Measurements from ENCODE around the gene ZNF496. TPM values are rescaled to one million over a fixed set of nuclear protein-coding genes. Genes with fewer than 3 reads are reported as not detected.

The ZNF496 gene
- total and polyA plus RNA-seq, 4 donors: 8.2 to 43.4 (median 15.6) TPM

- no peaks in the 10 kb centered on the region for H3K36me3 ChIP-seq (ENCODE audit: control insufficient read depth in 4 of 4, insufficient read depth in 4 of 4, low read length in 4 of 4)
- no peak overlapping the region for H3K9ac ChIP-seq (ENCODE audit: insufficient read depth in 1 of 2, low read length in 2 of 2)
- H3K4me3 ChIP-seq: no peak overlapping the region
- DNase-seq: no peak
- peaks cover 0 to 3% (median 0%) of the 10 kb centered on the region in 4 donors for H3K9me3 ChIP-seq (ENCODE audit: control insufficient read depth in 4 of 4, insufficient read depth in 3 of 4, low read length in 3 of 4)
- no peaks in the 10 kb centered on the region for H3K27me3 ChIP-seq (ENCODE audit: control insufficient read depth in 3 of 3, insufficient read depth in 3 of 3, low read length in 2 of 3)
- no peak for ATAC-seq (ENCODE audit: insufficient read depth, low FRiP score)
- no peak overlapping the region for H3K27ac ChIP-seq (ENCODE audit: low read depth in 1 of 2, low read length in 1 of 2)
- WGBS, 2 donors: 94 to 95% methylated on average over 6 of the region's 6 CpGs
- TF ChIP-seq CTCF (IDR thresholded peaks at IDR 0.05; ENCODE audit: control extremely low read depth, extremely low read depth): no peak
- H3K4me1 ChIP-seq (ENCODE audit: control insufficient read depth in 5 of 5, insufficient read depth in 5 of 5, low read length in 5 of 5): peaks cover 0 to 17% (median 0%) of the 10 kb centered on the region in 5 donors
Observed at GRCh38 chr1:247359559-247359958, 27.9 kb upstream of the ZNF496 start.

- DNase-seq (no peak), ATAC-seq (ENCODE audit: insufficient read depth, low FRiP score) (no peak)
- Histone ChIP-seq H3K27me3 (ENCODE audit: control insufficient read depth in 3 of 3, insufficient read depth in 3 of 3, low read length in 2 of 3) (no peaks in the 10 kb centered on the region), H3K9me3 (ENCODE audit: control insufficient read depth in 4 of 4, insufficient read depth in 3 of 4, low read length in 3 of 4) (peaks cover 0 to 4% (median 0%) of the 10 kb centered on the region in 4 donors), H3K9ac (ENCODE audit: insufficient read depth in 1 of 2, low read length in 2 of 2) (no peak overlapping the region), H3K4me1 (ENCODE audit: control insufficient read depth in 5 of 5, insufficient read depth in 5 of 5, low read length in 5 of 5) (peaks cover 0 to 17% (median 0%) of the 10 kb centered on the region in 5 donors), H3K36me3 (ENCODE audit: control insufficient read depth in 4 of 4, insufficient read depth in 4 of 4, low read length in 4 of 4) (no peaks in the 10 kb centered on the region), H3K4me3 (no peak overlapping the region), H3K27ac (ENCODE audit: low read depth in 1 of 2, low read length in 1 of 2) (no peak overlapping the region)
- no peak for TF ChIP-seq CTCF (IDR thresholded peaks at IDR 0.05; ENCODE audit: control extremely low read depth, extremely low read depth)
- WGBS, 2 donors: 31 to 65% methylated on average over 5 of the region's 5 CpGs
Observed at GRCh38 chr1:247358920-247359319, 27.3 kb upstream of the ZNF496 start.

GRCh38 chr1:247357781-247358211 is 26.1 kb upstream of the ZNF496 start:
- TF ChIP-seq CTCF (IDR thresholded peaks at IDR 0.05; ENCODE audit: control extremely low read depth, extremely low read depth): no peak
- H3K36me3 ChIP-seq (ENCODE audit: control insufficient read depth in 4 of 4, insufficient read depth in 4 of 4, low read length in 4 of 4): no peaks in the 10 kb centered on the region
- ATAC-seq (ENCODE audit: insufficient read depth, low FRiP score): peak; percentile 50
- H3K9me3 ChIP-seq (ENCODE audit: control insufficient read depth in 4 of 4, insufficient read depth in 3 of 4, low read length in 3 of 4): peaks cover 0 to 4% (median under 1%) of the 10 kb centered on the region in 4 donors
- H3K4me3 ChIP-seq: no peak overlapping the region
- no peak overlapping the region for H3K9ac ChIP-seq (ENCODE audit: insufficient read depth in 1 of 2, low read length in 2 of 2)
- H3K27ac ChIP-seq (ENCODE audit: low read depth in 1 of 2, low read length in 1 of 2): no peak overlapping the region
- H3K4me1 ChIP-seq (ENCODE audit: control insufficient read depth in 5 of 5, insufficient read depth in 5 of 5, low read length in 5 of 5): peaks cover 0 to 17% (median 0%) of the 10 kb centered on the region in 5 donors
- peak in 1 of 3 donors; percentile 19 for DNase-seq
- H3K27me3 ChIP-seq (ENCODE audit: control insufficient read depth in 3 of 3, insufficient read depth in 3 of 3, low read length in 2 of 3): no peaks in the 10 kb centered on the region
- WGBS, 2 donors: 50 to 78% methylated on average over 6 of the region's 6 CpGs

Data from lung (tissue), 12 donors.